GM21786 (cell line): ENCODE measurements around the gene REC114.
"Not testable (repeated sequence)": the region's sequence is repeated elsewhere in the genome, so short reads cannot be mapped to it uniquely, and the experiment has no call there.

Source experiments
- ATAC-seq: cut with Tn5 transposase; IDR thresholded peaks from one replicate; pipeline ENCODE4 v1.9.1; 2021; ENCODE audit not compliant: unreplicated experiment

REC114 gene

GRCh38 chr15:73522011-73522410 is 79.0 kb downstream of the REC114 start:
- no peak for ATAC-seq

GRCh38 chr15:73524919-73525318 is 82.0 kb downstream of the REC114 start:
- ATAC-seq = no peak

GRCh38 chr15:73527598-73527997 is 84.6 kb downstream of the REC114 start:
- no peak for ATAC-seq

- ATAC-seq = no peak
These were observed 87.7 kb downstream of the REC114 start for GRCh38 chr15:73530649-73531048.

GRCh38 chr15:73538123-73538522 is 95.2 kb downstream of the REC114 start:
- no peak for ATAC-seq

GRCh38 chr15:73538563-73539211 is 95.7 kb downstream of the REC114 start:
- ATAC-seq = no peak

GRCh38 chr15:73539212-73540128 is 96.5 kb downstream of the REC114 start:
- ATAC-seq = no peak

GRCh38 chr15:73540161-73540560 is 97.2 kb downstream of the REC114 start:
- ATAC-seq = no peak

- ATAC-seq = no peak
These were observed 98.5 kb downstream of the REC114 start for GRCh38 chr15:73541479-73541878.

GRCh38 chr15:73548925-73549324 is 106.0 kb downstream of the REC114 start:
- ATAC-seq = not testable (repeated sequence)

GRCh38 chr15:73550190-73550589 is 107.2 kb downstream of the REC114 start:
- ATAC-seq = no peak

GRCh38 chr15:73555080-73555479 is 112.1 kb downstream of the REC114 start:
- no peak for ATAC-seq

GRCh38 chr15:73558529-73558928 is 115.6 kb downstream of the REC114 start:
- no peak for ATAC-seq

- no peak for ATAC-seq
These were observed 117.6 kb downstream of the REC114 start for GRCh38 chr15:73560501-73561117.

- ATAC-seq = no peak
These were observed 121.3 kb downstream of the REC114 start for GRCh38 chr15:73564255-73564654.

- no peak for ATAC-seq
These were observed 124.1 kb downstream of the REC114 start for GRCh38 chr15:73567020-73567419.

GRCh38 chr15:73568564-73569280 is 125.8 kb downstream of the REC114 start:
- no peak for ATAC-seq

GRCh38 chr15:73569361-73569760 is 126.4 kb downstream of the REC114 start:
- ATAC-seq = no peak

GRCh38 chr15:73570355-73571032 is 127.5 kb downstream of the REC114 start:
- ATAC-seq = no peak

GRCh38 chr15:73571346-73571745 is 128.4 kb downstream of the REC114 start:
- no peak for ATAC-seq

- ATAC-seq = no peak
These were observed 129.3 kb downstream of the REC114 start for GRCh38 chr15:73572296-73572695.
